ENCODE data around the gene PTPRB.

The PTPRB gene

GRCh38 chr12:70619471-70620152, 17.6 kb downstream of the PTPRB start:
- no peak for TF ChIP-seq CTCF (IDR thresholded peaks at IDR 0.05)

- no peak for TF ChIP-seq CTCF (IDR thresholded peaks at IDR 0.05)
Measured at GRCh38 chr12:70618371-70618770, 18.9 kb downstream of the PTPRB start.

- no peak for TF ChIP-seq CTCF (IDR thresholded peaks at IDR 0.05)
Measured at GRCh38 chr12:70617450-70617849, 19.8 kb downstream of the PTPRB start.

- TF ChIP-seq CTCF (IDR thresholded peaks at IDR 0.05): no peak
Measured at GRCh38 chr12:70615174-70615866, 21.9 kb downstream of the PTPRB start.

- no peak for TF ChIP-seq CTCF (IDR thresholded peaks at IDR 0.05)
Measured at GRCh38 chr12:70609739-70610491, 27.3 kb downstream of the PTPRB start.

- no peak for TF ChIP-seq CTCF (IDR thresholded peaks at IDR 0.05)
Measured at GRCh38 chr12:70609203-70609602, 28.0 kb downstream of the PTPRB start.

GRCh38 chr12:70608184-70608583, 29.0 kb downstream of the PTPRB start:
- no peak for TF ChIP-seq CTCF (IDR thresholded peaks at IDR 0.05)
